Inflammatory macrophage treated with lipopolysaccharide for 4 hours (primary cell): ENCODE data around the gene NFAT5.
"Not testable (repeated sequence)": the region's sequence is repeated elsewhere in the genome, so short reads cannot be mapped to it uniquely, and the experiment has no call there.

Experiments used
- DNase-seq: peaks from one replicate; pipeline ENCODE4 v3.0.0-alpha.2; 2020

NFAT5 gene

DNA sequence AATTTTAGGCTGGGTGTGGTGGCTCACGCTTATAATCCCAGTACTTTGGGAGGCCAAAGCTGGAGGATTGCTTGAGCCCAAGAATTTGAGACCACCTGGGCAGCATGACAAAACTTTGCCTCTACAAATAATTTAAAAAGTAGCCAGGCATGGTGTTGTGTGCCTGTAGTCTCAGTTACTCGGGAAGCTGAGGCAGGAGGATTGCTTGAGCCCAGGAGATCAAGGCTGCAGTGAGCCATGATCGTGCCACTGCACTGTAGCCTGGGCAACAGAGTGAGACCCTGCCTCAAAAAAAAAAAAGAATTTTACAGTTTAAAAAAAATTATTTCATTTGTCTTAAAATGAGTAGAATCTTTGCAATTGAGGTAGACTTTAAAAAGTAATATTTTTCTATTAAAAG, 78.2 kb downstream of the NFAT5 start:
- not testable (repeated sequence) for DNase-seq

DNA sequence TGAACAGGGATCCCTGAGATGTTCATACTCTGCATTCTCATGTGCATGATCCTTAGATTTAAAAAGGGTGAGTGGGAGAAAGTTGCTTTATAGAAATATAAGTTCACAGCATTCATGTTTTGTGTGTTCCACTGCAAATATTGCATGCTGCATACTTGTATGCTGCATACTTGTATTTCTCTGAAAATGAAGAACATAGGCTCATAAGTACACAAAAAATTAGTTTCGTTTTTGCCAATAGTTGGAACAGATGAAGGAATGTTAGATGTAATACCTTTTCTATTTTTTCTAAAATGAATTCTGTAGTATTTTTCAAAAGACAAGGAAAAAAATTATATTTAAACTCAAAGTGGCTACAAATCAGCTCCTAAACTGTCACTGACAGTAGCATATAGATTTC, 79.0 kb downstream of the NFAT5 start:
- no peak for DNase-seq

DNA sequence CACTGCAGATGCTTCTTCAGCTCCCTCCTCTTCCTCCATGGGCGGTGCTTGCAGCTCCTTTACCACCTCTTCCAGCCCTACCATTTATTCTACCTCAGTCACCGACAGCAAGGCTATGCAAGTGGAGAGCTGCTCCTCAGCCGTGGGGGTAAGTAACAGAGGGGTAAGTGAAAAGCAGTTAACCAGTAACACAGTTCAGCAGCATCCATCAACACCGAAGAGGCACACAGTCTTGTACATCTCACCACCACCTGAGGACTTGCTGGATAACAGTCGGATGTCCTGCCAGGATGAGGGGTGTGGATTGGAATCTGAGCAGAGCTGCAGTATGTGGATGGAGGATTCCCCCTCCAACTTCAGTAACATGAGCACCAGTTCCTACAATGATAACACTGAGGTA, 81.3 kb downstream of the NFAT5 start:
- DNase-seq: no peak

DNA sequence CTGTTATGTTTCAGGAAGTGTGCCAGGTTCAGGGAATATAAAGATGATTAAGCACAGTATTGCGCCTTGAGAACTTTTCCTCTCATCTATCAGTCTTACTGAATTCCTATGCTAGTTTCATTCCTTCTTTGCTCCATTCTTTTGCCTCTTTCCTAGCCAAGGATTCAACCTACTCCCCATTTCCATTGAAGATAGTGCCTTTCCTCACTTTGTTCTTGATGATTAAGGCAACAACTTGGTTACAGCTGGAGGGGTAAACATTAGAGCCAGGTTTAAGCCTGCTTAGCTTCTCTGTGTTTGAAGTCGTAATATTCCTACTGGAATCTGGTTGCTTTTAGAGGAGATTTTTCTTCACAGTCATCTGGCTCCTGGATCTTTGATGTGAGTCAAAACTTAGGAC, 85.5 kb downstream of the NFAT5 start:
- no peak for DNase-seq

DNA sequence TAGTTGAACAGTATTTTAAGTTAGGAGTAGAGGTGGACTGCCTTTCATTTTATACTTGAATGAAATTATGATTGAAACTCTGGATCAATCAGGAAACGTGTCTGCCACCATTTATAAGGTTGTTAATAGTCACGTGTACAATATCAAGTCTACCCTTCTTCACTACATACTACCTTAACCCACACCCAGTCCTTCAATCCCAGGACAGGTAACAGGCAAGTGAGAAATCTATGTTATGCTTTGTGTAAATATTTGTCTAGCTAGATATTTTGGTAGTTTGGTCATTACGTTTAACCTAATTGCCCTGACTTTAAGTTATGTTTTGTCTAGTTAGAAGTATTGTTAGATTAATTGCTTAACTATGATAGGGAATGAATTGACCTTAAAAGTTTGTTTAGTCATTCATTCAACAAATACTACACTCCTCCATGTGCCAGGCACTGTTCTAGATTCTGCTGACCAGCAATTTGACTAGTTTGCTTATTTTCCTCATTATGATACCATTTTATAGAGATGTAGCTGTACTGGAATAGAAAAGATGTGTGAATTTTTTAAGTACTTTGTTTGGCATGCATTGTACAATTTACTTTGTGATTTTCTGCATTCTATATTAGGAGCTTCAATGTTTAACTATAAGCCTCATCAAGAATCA, 88.6 kb downstream of the NFAT5 start:
- no peak for DNase-seq

DNA sequence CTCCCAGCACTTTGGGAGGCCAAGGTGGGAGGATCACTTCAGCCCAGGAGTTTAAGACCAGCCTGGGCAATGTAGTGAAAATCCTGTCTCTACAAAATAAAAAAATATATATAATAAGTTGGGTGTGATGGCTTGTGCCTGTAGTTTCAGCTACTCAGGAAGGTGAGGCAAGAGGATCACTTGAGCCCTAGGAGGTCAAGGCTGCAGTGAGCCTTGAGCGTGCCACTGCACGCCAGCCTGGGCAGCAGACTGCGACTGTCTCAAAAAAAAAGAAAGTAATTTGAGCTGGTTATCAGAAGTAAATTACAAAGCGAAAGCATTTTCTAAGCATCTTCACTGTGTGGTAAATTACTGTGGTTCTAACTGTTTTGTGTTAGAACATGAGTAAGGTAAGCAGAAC, 94.4 kb downstream of the NFAT5 start:
- DNase-seq: no peak

DNA sequence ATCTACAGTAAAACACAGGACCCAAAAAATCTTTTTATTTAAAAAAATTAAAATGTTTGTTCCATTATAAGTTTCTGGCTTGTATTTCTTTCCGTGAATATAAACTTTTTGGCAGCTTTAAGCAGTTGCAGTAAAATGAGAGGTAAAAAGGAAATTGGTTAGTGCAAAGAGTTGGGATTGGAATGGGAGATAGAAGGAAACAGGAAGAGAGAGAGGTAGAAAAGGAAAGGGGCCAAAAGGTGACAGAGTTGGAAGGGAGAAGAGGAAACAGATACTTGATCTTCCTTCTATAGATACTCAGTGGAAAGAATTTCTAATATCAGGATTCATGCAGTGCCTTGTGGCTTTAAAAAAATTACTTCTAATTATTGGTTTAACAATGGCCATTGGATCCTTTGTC, 97.1 kb downstream of the NFAT5 start:
- DNase-seq: no peak

DNA sequence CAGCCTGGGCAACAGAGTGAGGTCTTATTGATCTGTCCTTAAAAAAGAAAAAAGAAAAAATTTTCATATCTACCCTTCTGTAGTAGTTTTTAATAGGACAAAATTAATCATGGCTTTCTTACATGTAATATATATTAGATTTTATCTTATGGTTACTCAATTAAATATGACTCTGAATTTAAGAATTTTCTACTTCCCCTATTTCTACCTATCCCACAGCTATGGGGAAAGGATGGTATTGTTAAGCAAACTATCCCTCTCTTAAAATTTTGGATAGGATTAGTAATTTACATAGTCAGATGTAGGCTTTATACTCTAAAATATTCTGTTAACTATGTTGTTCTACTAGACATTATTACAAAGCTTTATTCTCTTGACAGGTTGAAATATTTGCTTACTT, 98.1 kb downstream of the NFAT5 start:
- peak; percentile 41 for DNase-seq

DNA sequence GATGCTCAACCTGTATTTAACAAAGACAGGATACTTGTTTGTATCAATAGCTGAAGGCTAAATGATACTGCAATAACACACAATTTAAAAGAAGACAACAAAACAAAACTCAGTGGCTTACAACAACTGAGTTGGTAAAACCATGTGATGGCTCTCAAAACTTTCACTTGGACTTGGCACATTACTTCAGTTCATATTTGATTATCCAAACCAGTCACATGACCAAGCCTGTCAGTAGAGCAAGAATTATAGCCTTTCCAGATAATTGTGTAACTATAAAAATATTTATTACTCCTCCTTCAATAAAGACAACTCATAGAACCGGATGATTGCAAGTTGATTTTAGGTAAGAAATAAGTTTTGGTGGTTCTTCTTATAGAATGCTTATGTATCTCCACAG, 103.8 kb downstream of the NFAT5 start:
- no peak for DNase-seq

DNA sequence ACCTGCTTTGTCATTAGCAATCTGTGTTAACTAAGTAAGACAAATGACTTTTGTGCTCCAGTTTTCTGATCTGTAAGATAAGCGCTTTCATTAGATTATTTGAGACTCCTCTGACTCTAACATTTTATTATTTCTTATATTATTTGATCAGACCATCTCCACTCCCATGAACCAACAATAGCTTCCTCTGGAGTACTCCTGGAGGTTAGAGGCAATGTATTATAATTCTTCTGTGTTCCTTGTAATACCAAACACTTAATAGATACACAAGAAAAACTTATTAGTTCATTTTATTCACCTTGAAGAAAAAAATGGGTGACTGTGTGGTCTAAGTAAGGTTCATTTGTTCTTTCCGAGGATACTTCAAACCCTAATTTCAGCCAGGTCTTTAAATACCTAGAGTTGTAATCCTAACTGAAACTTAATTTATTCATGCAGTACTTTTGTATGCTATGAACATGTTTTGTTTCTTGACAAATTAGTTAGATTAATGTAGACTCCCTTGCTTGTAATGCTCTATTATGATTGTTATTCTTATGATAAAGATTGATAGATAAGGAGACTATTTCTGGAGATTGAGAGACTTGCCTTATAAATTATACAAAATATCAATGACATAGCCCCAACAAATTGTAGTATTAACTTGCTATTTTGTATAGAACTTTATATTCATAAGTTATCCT, 106.7 kb downstream of the NFAT5 start:
- no peak for DNase-seq

DNA sequence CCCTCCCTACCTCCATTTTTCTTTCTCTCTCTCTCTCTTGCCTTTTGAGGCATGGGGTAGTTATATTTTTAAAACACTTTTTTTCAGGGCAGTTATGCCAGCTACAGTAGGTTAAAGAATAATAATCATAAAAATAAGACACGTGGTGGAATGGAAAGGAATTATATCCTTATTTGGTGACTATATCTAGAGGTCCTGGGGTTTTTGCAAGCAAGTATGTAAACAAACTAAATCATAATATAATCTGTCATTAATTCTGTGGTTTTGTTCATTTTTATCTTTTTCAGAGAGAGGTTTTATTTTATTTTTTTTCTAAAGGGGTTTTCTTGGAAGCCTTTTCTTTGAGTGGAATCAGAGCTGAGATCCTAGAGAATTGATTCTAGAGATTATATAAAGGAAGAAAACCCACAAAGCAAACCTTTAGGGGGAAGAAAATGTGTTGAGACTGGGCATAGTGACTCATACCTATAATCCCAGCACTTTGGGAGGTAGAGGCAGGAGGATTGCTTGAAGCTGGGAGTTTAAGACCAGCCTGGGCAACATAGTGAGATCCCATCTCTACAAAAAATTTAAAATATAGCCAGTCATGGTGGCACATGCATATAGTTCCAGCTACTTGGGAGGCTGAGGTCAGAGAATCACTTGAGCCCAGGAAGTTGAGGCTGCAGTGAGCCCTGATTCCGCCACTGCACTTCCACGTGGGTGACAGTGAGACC, 107.4 kb downstream of the NFAT5 start:
- no peak for DNase-seq

DNA sequence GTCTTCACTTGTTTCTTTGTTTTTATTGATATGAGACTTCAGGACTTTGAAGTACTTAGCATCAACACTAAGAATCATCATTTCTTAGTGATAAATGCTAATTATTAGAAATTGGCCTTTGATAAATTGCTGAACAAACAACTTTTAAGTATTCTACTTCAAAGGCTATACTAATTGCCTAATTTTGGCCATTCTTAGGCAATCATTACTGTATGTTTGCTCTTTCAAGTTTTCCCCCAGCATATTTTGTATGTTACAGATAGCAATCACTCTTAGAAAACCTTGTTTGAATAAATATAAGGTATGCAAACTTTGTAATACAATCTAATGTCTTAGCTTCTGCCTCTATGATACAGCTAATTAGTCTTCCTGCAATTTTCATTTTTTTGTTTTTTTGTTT, 114.6 kb downstream of the NFAT5 start:
- DNase-seq: peak; percentile 5

DNA sequence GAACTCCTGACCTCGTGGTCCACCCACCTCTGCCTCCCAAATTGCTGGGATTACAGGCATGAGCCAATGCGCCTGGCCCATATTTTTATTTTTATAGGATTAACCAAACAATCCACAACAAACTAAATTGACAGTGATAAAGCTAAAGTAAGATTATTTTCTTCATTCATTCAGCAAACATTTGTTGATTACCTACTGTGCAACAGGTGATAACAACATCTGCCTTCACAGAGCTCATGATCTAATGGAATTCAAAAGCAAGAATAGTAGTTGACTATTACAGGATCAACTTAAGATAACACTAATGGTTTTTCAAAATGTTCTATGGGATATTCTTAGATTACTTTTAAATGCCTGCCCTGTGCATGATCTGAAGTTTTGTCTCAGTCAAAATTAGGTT, 122.8 kb downstream of the NFAT5 start:
- no peak for DNase-seq

DNA sequence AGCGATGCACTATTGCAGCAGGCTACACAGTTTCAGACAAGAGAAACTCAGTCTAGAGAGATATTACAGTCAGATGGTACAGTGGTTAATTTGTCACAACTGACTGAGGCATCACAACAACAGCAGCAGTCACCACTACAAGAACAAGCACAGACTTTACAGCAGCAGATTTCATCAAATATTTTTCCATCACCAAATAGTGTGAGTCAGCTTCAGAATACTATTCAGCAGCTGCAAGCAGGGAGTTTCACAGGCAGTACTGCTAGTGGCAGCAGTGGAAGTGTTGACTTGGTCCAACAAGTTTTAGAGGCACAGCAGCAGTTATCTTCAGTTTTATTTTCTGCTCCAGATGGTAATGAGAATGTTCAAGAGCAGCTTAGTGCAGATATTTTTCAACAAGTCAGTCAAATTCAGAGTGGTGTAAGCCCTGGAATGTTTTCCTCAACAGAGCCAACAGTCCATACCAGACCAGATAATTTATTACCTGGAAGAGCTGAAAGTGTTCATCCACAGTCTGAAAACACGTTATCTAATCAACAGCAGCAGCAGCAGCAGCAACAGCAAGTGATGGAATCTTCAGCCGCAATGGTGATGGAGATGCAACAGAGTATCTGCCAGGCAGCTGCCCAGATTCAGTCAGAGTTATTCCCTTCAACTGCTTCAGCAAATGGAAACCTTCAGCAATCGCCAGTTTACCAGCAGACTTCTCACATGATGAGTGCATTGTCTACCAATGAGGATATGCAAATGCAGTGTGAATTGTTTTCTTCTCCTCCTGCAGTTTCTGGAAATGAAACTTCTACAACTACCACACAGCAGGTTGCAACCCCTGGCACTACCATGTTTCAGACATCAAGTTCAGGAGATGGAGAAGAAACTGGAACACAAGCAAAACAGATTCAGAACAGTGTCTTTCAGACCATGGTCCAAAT, 126.5 kb downstream of the NFAT5 start:
- no peak for DNase-seq

DNA sequence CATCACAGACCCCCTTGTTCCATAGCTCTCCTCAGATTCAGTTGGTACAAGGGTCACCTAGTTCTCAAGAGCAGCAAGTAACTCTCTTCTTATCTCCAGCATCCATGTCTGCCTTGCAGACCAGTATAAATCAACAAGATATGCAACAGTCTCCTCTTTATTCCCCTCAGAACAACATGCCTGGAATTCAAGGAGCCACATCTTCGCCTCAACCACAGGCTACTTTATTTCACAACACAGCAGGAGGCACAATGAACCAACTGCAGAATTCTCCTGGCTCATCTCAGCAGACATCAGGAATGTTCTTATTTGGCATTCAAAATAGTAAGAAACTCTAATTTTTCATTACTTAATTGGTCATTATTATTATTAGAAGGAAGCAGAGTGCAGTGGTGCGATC, 128.2 kb downstream of the NFAT5 start:
- DNase-seq: no peak

DNA sequence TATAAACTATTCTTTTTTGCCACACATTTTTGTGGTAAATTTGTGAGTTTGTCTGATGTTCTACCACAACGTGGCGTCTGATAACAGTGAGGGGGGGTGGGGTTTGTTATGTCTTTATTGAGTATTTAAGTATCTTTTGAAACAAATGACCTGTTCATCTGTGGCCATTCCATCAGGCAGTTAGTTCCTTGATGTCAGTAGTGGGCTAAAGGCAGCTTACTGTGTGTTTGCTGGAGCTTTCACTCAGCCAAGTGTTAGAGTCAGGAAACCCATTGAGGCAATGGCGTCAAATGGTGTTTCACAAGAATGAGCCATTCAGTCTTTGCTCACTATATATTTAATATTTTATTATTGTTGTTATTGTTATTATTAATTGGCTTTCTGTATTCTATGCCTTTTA, 132.6 kb downstream of the NFAT5 start:
- DNase-seq: no peak

DNA sequence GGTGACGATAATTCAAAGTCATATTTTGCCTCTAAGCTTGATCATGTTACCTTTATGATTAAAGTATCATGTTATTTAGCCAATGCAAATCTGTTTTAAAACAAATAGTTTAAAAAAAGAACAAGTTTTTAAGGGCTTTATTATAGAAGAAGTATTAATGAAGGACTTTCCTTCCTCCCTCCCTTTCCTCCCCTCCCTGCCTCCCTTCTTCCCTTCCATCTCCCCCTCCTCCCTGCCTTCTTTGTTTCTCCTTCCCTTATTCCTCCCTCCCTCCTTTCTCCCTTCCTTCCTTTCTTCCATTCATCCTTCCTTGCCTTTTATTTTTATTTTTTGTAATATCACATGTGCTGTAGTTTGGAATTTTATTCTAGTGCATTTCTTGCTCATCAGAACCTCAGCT, 134.1 kb downstream of the NFAT5 start:
- no peak for DNase-seq

DNA sequence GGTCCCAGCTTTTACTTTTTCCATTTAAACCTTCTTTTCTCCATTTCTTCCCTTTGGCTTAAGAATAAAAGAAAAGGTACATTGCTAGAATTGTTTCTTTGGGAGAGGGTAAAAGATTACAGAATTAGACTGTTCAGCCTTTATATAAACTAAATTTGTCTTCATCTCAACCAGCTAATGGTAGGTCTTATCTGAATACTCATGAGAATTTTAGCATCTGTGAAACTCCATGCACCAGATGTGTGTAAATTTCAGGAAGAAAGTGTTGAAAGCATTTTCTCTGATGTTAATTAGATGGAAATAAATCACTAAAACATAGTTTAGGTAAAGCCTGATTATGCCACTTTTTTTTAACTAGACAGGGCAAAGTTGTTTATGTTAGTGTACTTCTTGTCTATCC, 135.7 kb downstream of the NFAT5 start:
- no peak for DNase-seq

DNA sequence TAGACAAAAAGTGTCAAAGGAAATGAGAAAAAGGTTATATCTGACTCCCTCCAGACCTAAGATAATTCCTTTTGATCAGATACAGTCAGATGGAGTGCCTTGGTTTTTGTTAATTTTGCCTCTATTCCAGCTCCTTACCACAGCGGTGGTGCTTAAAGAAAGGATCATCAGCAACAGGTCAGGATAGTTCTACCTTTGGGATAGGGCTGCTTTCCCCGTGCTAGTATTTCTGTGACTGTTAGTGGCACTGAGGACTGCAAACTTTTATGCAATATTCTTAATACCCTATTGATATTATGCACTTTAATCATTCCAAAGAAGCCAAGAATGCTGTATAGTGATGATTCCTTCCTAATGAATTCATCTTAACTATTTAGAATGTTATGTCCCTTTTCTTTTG, 136.1 kb downstream of the NFAT5 start:
- DNase-seq: no peak

DNA sequence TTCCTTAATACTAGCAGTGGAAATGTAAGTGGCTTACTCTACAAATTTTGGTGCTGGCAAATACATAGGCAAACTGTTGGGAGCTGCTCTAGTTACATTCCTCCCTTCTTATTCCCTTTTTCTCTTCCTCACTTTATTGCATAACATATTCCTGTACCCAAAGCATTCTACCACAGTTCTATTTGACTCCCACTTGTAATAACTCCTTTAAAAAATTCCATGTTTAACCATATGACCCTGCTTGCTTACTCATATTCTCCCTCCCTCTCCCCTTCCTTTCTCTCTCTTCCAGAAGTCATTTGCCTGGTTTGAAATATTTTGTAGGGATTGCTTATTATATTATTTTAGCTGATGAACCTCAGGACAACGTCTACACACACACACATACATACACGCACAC, 137.9 kb downstream of the NFAT5 start:
- no peak for DNase-seq

DNA sequence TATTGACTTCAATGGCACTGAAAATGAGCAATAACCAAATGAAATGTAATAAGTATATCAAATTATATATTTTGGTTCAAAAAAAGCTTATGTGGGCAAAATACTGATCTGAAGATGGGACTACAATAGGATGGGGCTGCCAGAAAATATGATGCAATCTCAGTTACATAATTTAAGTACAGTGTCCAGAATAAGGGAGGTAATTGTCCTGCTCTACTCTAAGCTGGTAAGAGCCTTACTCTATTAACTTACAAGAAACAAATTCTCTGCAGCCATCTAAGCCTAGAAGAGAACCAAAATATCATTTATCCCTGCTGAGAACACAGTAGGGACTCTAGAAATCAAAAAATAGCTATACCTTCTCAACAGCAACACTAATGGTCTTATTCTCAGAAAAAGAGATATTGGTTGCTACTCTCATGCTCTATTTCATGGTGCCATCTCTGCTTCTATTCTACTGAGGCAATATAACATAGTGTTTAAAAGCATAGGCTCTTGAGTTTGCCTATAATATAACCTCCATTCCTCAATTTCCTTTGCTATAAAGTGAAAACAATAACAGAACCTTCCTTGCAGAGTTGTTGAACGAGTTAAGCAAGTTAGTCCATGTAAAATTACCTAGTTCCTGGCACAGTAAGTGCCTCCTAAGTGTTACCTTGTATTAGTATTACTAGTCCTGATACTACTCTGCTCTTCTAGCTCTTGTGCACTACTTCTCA, 140.6 kb downstream of the NFAT5 start:
- DNase-seq: no peak

DNA sequence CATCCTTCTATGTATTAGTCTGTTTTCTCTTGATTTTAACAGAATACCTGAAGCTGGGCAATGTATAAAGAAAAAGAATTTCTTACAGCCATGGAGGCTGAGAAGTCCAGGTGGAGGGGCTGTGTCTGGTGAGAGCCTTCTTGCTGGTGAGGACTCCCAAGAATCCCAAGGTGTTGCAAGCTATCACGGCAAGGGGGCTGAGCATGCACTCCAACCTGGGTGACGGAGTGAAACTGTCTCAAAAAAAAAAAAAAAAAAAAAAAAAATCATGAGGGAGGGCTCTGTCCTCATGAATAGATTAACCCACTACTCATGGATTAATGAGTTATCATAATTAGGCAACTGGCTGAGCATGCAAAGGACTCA, 141.2 kb downstream of the NFAT5 start:
- no peak for DNase-seq
